ENCODE data around the gene COLGALT1. TPM values are rescaled to one million over a fixed set of nuclear protein-coding genes. Genes with fewer than 3 reads are reported as not detected.

Gene COLGALT1
- polyA plus RNA-seq, 1 of the 3 experiments (the other 2 are of a cell fraction), result 83.8 TPM

DNA sequence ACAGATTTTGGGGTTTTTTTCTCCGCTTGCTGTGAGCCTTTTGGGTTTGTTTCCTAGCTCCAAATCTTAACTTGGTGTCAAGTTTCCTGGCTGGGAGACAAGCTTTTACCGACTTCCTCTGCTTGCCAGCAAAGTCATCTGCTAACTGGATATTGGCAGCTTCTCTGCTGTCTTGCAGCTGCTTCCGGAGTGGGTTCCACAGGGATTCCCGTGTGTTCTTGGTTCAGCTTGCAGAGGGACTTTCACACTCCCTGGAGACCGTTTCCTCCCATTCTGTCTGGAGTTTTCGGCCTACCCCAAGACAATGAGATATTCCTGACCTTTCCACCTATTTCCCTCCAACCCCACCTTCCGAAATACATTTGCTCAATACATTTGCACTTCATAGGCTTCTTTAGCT, 2.2 kb upstream of the COLGALT1 start:
- CTCF ChIA-PET, result interaction anchor here (1.7 kb wide), 1 partner anchor 20 kb away, joined by 4 read pairs; no protein-coding TSS in a partner anchor
- H3K9me2 ChIP-seq, result no peaks in the 10 kb centered on the region
- peaks cover 20% of the 10 kb centered on the region for H3K79me2 ChIP-seq (ENCODE audit: insufficient read depth)
- no peaks in the 10 kb centered on the region for H3K36me3 ChIP-seq (replicated peaks in 1 of 2; ENCODE audit: control insufficient read depth in 1 of 2, insufficient read depth in 2 of 2, low read length in 1 of 2)
- POLR2A ChIA-PET, result no interaction called here
- no peak overlapping the region; the same call in 1 of the 2 replicates for H3K4me2 ChIP-seq
- H2AFZ ChIP-seq (ENCODE audit: low read depth), result no peak overlapping the region
- no peaks in the 10 kb centered on the region for H3K27me3 ChIP-seq (ENCODE audit: insufficient read depth)
- peaks cover 6% of the 10 kb centered on the region for H3F3A ChIP-seq (replicated peaks; ENCODE audit: insufficient read depth)
- no peak overlapping the region for H3K9ac ChIP-seq
- H3K9me3 ChIP-seq, result no peaks in the 10 kb centered on the region
- TF ChIP-seq FOSL2 (IDR thresholded peaks at IDR 0.05; ENCODE audit: borderline replicate concordance, low read depth) (no peak), RAD21 (IDR thresholded peaks at IDR 0.05; ENCODE audit: low read length) (no peak), TEAD4 (IDR thresholded peaks at IDR 0.05; ENCODE audit: borderline replicate concordance, insufficient read depth) (no peak), NFIC (IDR thresholded peaks at IDR 0.05; ENCODE audit: borderline replicate concordance) (peak; percentile 78), CHD2 (IDR thresholded peaks at IDR 0.05; ENCODE audit: low read length, partially characterized antibody) (no peak), MXI1 (IDR thresholded peaks at IDR 0.05; ENCODE audit: low read depth, low read length) (no peak), GATA2 (CRISPR knock-in tag; IDR thresholded peaks at IDR 0.05) (no peak), JUND (IDR thresholded peaks at IDR 0.05) (no peak), TCF12 (IDR thresholded peaks at IDR 0.05) (peak; percentile 68), SMC3 (IDR thresholded peaks at IDR 0.05; ENCODE audit: low read depth, low read length) (no peak), FOXM1 (IDR thresholded peaks at IDR 0.05; ENCODE audit: low read depth) (no peak), YY1 (IDR thresholded peaks at IDR 0.05; ENCODE audit: low read depth) (no peak), SIN3A (IDR thresholded peaks at IDR 0.05; ENCODE audit: borderline replicate concordance, low read depth, low read length) (no peak), ELF1 (IDR thresholded peaks at IDR 0.05) (peak; percentile 43; the same call in 1 of the 2 replicates), NRF1 (IDR thresholded peaks at IDR 0.05; ENCODE audit: low read depth, low read length) (no peak), FOXJ3 (CRISPR knock-in tag; IDR thresholded peaks at IDR 0.05) (no peak), GABPA (IDR thresholded peaks at IDR 0.05; ENCODE audit: low read depth) (no peak; the same call in 1 of the 2 replicates)
- TF ChIP-seq, protein P1, sequence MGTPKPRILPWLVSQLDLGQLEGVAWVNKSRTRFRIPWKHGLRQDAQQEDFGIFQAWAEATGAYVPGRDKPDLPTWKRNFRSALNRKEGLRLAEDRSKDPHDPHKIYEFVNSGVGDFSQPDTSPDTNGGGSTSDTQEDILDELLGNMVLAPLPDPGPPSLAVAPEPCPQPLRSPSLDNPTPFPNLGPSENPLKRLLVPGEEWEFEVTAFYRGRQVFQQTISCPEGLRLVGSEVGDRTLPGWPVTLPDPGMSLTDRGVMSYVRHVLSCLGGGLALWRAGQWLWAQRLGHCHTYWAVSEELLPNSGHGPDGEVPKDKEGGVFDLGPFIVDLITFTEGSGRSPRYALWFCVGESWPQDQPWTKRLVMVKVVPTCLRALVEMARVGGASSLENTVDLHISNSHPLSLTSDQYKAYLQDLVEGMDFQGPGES (IDR thresholded peaks at IDR 0.05; ENCODE audit: low read depth, low read length), result no peak
- TF ChIP-seq, protein P2, sequence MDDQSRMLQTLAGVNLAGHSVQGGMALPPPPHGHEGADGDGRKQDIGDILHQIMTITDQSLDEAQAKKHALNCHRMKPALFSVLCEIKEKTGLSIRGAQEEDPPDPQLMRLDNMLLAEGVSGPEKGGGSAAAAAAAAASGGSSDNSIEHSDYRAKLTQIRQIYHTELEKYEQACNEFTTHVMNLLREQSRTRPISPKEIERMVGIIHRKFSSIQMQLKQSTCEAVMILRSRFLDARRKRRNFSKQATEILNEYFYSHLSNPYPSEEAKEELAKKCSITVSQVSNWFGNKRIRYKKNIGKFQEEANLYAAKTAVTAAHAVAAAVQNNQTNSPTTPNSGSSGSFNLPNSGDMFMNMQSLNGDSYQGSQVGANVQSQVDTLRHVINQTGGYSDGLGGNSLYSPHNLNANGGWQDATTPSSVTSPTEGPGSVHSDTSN (IDR thresholded peaks at IDR 0.05), result peak; percentile 43
- TF ChIP-seq, protein P3, sequence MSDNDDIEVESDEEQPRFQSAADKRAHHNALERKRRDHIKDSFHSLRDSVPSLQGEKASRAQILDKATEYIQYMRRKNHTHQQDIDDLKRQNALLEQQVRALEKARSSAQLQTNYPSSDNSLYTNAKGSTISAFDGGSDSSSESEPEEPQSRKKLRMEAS (IDR thresholded peaks at IDR 0.05; ENCODE audit: low read depth), result no peak; the same call in 1 of the 2 replicates
- TF ChIP-seq, protein P4, sequence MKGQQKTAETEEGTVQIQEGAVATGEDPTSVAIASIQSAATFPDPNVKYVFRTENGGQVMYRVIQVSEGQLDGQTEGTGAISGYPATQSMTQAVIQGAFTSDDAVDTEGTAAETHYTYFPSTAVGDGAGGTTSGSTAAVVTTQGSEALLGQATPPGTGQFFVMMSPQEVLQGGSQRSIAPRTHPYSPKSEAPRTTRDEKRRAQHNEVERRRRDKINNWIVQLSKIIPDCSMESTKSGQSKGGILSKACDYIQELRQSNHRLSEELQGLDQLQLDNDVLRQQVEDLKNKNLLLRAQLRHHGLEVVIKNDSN (IDR thresholded peaks at IDR 0.05; ENCODE audit: borderline replicate concordance, low read depth), result no peak
- DNase-seq, result no peak
- no peaks in the 10 kb centered on the region for H4K20me1 ChIP-seq (ENCODE audit: insufficient read depth)
- no peak overlapping the region for H3K4me3 ChIP-seq (ENCODE audit: low read depth in 2 of 2, low read length in 1 of 2)
- 50% methylated on average over 7 of the region's 7 CpGs for WGBS (ENCODE audit: low lambda C conversion rate)
- H3K27ac ChIP-seq (ENCODE audit: low read depth in 2 of 2, low read length in 1 of 2), result peak overlapping the region; percentile 36 to 73; a peak in 2 of 4 replicates
- H3K4me1 ChIP-seq (ENCODE audit: control insufficient read depth in 1 of 2, insufficient read depth in 2 of 2, low read depth in 1 of 2, low read length in 1 of 2), result peaks cover 0 to 7% of the 10 kb centered on the region in 2 experiments; a peak in 2 of 4 replicates

Measured in SK-N-SH (cell line).